Measurements from ENCODE around the gene NYNRIN.

Gene NYNRIN

DNA sequence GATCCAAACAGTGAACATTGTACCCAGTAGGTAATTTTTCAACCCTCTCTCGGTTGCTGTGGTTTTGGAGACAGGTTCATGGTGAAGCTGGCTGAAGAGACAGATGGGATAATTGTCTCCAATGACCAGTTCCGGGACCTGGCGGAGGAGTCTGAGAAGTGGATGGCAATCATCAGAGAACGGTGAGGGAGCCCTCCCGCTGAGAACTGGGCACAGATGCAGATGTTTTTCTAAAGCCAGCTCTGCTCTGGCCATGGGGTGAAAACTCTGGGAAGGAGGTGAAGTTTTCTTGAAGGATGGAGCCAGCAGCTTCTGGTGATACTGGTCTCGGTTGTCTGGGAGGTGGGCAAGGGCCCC, 37.2 kb downstream of the NYNRIN start:
- peak overlapping the region; percentile 26; the same call in 1 of the 2 replicates for H3K27ac ChIP-seq
- TF ChIP-seq ZFX (IDR thresholded peaks at IDR 0.05; ENCODE audit: borderline replicate concordance) = no peak
- TF ChIP-seq, protein P1, sequence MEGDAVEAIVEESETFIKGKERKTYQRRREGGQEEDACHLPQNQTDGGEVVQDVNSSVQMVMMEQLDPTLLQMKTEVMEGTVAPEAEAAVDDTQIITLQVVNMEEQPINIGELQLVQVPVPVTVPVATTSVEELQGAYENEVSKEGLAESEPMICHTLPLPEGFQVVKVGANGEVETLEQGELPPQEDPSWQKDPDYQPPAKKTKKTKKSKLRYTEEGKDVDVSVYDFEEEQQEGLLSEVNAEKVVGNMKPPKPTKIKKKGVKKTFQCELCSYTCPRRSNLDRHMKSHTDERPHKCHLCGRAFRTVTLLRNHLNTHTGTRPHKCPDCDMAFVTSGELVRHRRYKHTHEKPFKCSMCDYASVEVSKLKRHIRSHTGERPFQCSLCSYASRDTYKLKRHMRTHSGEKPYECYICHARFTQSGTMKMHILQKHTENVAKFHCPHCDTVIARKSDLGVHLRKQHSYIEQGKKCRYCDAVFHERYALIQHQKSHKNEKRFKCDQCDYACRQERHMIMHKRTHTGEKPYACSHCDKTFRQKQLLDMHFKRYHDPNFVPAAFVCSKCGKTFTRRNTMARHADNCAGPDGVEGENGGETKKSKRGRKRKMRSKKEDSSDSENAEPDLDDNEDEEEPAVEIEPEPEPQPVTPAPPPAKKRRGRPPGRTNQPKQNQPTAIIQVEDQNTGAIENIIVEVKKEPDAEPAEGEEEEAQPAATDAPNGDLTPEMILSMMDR (IDR thresholded peaks at IDR 0.05) = no peak

DNA sequence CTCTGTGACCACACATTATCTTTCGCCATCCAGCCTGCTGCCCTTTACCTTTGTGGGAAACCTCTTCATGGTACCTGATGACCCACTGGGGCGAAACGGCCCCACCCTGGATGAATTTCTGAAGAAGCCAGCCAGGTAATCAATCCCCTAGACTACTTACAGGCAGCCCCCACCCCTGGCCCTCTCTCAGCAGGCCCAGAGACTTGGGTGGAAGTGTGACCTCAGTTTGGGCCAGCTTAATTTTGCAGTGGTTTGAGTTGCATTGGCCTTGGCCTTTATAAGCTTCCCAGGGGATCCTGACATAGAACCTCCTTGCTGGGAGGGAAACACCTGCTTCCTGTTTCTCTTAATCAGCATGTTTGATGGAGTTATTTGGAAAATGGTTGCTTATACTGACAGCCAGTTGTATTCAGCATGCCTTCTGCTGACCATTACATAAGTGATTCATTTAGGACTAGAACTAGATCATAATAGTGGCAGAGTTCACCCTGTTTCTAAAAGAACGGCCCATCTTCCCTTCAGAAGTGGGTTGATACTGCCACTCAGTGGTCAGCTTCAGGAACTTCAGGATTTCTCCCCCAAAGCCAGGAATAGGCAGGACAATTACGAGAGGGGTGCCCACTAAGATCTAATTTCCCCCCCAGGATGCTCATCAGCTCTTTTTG, 37.7 kb downstream of the NYNRIN start:
- peak overlapping the region; percentile 26; the same call in 1 of the 2 replicates for H3K27ac ChIP-seq
- TF ChIP-seq, protein P1 (IDR thresholded peaks at IDR 0.05) = peak; percentile 83
- TF ChIP-seq ZFX (IDR thresholded peaks at IDR 0.05; ENCODE audit: borderline replicate concordance) = no peak

DNA sequence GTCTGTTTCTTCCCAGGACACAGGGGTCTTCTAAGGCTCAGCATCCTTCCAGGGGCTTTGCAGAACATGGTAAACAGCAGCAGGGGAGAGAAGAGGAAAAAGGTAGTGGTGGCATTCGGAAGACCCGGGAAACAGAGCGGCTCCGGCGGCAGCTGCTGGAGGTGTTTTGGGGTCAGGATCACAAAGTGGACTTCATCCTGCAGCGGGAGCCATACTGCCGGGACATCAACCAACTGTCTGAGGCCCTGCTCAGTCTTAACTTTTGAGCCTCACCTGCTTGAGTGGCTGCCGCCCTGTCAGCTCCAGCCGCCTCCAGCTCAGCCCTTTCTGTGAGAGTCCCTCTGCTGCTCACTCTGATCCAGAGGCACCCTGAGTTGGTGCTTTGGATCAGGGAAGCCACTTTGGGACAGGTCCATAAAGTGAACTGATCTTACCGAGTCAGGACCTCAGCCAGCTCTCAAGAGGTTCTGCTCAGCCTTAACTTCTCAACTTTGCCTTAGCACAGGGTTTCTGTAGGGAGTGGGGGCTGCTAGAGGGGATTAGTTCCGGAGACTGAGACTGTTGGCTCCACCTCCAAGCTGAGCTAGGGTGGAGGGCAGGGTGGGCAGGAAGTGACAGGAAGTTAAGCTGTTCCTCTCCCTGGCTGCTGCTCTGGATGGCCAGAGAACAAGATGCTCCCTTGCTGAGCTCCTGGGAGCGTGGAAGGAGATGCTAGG, 38.4 kb downstream of the NYNRIN start:
- TF ChIP-seq ZFX (IDR thresholded peaks at IDR 0.05; ENCODE audit: borderline replicate concordance) = no peak
- TF ChIP-seq, protein P1 (IDR thresholded peaks at IDR 0.05) = peak; percentile 50
- no peak overlapping the region; the same call in 1 of the 2 replicates for H3K27ac ChIP-seq

DNA sequence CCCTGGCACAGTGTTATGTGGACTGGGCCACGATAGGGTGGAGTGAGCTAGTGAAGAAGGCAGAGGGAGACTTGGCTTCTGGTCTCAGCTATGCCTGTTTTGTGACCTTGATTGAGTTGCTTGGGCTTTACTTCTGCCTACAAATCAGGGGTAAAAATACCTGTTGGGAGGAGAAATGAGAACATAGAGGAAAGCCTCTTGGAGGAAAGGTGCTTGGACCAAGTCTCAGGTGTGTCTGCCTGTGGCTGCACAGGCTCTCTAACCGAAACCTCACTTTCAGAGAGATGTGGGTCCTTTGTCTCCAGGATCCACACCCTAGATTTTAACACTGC, 38.9 kb downstream of the NYNRIN start:
- H3K27ac ChIP-seq = no peak overlapping the region
- TF ChIP-seq ZFX (IDR thresholded peaks at IDR 0.05; ENCODE audit: borderline replicate concordance) = no peak
- TF ChIP-seq, protein P1 (IDR thresholded peaks at IDR 0.05) = no peak

DNA sequence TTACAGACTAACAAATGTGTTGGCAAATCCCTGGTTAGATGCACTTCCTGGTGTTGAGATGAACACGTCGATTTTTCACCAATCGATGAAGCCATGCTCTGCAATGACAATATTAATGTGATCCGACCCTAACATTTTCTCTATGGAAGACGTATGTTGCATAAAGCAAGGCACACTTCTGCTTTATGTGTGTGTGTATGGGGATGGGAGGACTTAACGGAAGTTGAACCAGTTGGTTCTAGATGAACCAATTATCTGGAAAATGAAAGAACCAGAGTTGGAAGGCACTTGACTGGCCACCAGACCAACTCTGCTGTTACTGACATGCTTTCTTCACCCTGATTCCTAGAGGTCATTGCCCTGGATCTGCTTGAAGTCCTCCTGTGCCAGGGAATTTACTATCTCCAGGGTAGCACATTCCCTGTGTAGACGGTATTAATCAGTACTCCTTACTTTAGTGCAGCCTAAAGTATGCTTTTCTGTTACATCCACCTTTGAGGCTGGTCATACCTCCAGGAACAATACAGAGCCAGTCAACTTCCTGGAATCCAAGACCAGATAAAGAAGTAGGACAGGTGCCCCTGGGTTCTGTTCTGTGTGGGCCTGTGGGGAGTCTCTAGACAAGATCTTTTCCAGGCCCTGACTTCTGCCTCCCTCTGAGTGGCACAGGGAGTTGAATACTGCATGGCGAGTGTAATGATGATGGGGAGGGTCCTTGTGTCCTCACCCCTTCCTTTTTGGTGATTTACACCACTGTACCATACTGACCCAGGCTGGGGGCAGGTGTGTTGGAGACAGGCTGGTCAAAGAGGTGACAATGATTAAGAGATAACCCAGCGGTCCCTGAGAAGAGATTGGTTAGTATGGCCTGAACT, 39.7 kb downstream of the NYNRIN start:
- no peak overlapping the region for H3K27ac ChIP-seq
- no peak for TF ChIP-seq ZFX (IDR thresholded peaks at IDR 0.05; ENCODE audit: borderline replicate concordance)
- TF ChIP-seq, protein P1 (IDR thresholded peaks at IDR 0.05) = no peak

DNA sequence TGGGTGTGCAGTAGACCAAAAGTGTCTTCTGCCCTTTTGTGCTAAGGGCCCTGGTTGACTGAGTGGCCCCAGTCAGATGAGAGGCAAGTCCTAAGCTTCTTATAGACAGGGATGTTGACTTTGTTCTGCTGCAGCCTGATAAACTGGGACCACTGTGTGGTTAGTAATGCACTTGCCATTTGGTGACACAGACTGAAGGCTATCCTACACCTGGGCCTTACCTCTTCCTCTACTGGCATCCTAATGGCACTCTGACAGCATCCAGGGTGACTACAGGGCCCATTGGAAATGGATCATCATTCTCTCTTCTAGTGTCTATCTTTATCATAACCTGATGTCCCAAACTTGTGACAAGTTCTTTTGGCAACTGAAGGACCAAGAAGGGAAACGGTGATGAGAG, 40.5 kb downstream of the NYNRIN start:
- no peak for TF ChIP-seq ZFX (IDR thresholded peaks at IDR 0.05; ENCODE audit: borderline replicate concordance)
- TF ChIP-seq, protein P1 (IDR thresholded peaks at IDR 0.05) = no peak
- H3K27ac ChIP-seq = 0 out of 2 replicates have a peak overlapping the region, but pooled peaks have one; percentile 22
